GM12874 (cell line): ENCODE results near the gene TNC.

Experiments
- CTCF ChIP-seq: IDR thresholded peaks from 2 replicates; pipeline ENCODE4 v1.5.1; 2011; ENCODE audit warnings: low read depth, mild to moderate bottlenecking, control low read depth, low read length, moderate library complexity; ENCODE audit not compliant: insufficient read depth

The TNC gene

DNA sequence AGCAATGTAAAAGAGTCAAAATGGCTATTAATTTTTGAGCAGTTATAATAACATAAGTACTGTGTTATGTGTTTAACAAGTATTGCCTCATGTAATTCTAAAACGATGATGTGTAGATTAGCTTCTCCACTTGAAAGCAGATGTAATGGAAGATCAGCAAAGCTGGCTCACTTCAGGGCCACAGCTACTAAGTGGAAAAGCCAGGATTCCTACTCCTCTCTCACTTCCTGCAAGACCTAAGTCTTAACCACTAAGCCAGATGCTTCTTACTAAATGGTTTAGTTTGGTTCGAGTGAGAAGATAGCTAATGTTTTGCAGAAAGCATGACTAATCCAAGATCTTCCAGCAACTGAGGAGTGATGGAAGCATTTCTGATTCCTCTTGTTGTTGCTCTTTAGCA lies 15.7 kb upstream of the TNC start:
- TF ChIP-seq CTCF: no peak

DNA sequence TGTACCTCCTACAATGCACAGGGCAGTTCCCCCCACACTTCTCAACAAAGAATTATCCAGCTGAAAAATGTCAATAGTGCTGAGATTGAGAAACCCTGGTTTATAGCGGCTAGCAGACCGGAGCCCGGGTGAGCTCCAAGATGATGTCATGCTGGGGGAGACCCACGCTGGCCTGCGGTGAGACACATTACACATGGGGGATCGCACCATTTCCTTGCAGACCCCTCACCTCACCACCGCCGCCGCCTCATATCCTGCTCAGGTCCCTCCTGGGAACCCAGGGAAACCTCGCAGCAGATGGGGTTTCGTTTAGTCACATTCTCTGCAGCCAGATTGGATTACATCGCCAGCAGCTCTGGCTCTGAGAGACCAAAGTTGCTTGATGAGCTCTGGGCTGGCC lies 14.7 kb upstream of the TNC start:
- no peak for TF ChIP-seq CTCF

GRCh38 chr9:115130176-115130575 lies 12.2 kb upstream of the TNC start:
- no peak for TF ChIP-seq CTCF

DNA sequence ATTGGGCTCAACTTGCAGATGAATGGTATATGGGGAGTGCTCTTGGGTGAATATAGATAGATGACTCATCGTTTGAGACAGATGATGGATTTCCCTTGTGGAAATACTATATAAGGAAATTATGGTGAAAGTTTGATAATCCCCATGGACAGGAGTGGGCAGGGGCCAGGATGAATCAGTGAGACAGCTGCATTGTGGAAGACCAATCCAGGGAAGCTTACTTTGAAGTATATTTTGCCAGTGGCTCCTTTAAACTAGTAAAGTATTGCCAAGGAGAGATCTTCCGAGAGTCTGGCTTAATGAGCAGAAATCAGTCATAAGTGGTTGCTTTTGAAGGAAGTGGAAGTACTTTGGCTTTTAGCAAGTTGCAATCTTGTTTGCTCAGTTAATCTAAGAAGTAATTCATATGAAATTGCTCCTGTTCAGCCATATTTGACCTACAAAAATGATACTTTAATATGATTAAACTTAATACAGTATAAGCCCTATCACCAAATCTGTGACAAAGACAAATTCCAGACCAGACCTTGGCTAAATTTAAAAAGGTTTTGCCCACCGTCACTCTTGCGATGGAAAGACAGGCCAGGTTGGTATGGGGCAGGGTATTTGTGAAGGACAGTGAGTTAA lies 9.3 kb upstream of the TNC start:
- no peak for TF ChIP-seq CTCF

DNA sequence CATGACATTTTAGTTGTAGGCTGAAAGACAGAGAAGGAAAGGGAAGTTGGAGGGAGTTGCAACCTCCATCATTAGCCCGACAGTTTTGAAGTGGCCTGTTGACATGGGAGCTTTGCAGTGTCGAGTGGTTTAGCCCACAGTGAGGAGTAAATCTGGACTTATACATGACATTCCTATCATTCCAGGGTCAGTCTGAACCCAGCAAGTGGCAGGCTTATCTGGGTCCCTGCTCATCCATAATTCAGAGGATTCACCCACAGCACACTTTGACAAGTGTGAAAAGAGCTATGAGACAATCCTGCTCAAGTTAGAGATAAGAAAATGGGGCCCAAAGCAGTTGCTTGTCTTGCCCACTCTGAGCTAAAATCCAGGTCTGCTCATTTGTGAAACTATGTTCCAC lies 8.4 kb upstream of the TNC start:
- TF ChIP-seq CTCF: no peak

GRCh38 chr9:115122937-115123336 lies 5.0 kb upstream of the TNC start:
- no peak for TF ChIP-seq CTCF

- TF ChIP-seq CTCF: no peak
Observed at GRCh38 chr9:115121181-115121580, 3.2 kb upstream of the TNC start.

DNA sequence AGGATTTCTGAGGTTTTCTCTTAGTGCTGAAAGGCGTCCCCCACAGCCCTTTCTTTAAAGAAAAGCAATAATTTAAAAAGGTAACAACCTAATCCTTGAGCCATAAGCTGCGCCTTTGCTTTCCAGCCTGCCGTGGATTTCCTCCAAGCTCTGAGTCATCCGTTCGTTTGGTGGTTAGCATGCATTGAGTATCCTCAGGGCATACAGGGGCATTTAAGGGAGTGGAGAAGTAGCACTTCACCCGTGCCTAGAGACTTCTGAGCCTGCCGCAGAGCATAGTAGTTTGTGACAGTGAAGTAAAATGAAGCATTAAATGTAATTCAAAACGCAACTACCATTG lies 892 bp upstream of the TNC start:
- TF ChIP-seq CTCF: no peak
